Type B pancreatic cell (in vitro differentiated cells): ENCODE measurements around the gene FMN1. TPM values are rescaled to one million over a fixed set of nuclear protein-coding genes. Genes with fewer than 3 reads are reported as not detected.

Experiments used
- DNase-seq: peaks from one replicate; pipeline ENCODE4 v3.0.0; 2021; ENCODE audit warnings: mixed read lengths; ENCODE audit not compliant: unreplicated experiment; ENCODE audit errors: extremely low spot score
- H3K27ac Mint-ChIP-seq: 2 replicates; pipeline ENCODE4 v1.8.0; 2021; ENCODE audit warnings: mild to moderate bottlenecking, mixed read lengths
- H3K27me3 Mint-ChIP-seq: 2 replicates; pipeline ENCODE4 v1.8.0; 2021; ENCODE audit warnings: mixed read lengths
- H3K36me3 Mint-ChIP-seq: 2 replicates; pipeline ENCODE4 v1.8.0; 2021; ENCODE audit warnings: mixed read lengths
- H3K4me1 Mint-ChIP-seq: one replicate; pipeline ENCODE4 v1.8.0; 2021; ENCODE audit warnings: mixed read lengths; ENCODE audit not compliant: unreplicated experiment
- H3K4me3 Mint-ChIP-seq: 2 replicates; pipeline ENCODE4 v1.8.0; 2021; ENCODE audit warnings: mild to moderate bottlenecking, mixed read lengths
- H3K9me3 Mint-ChIP-seq: 2 replicates; pipeline ENCODE4 v1.8.0; 2021; ENCODE audit warnings: mixed read lengths
- CTCF ChIP-seq: fragments of 200-600 bp; sonication (generic); conservative IDR thresholded peaks from 2 replicates; pipeline ENCODE4 v1.5.0; 2021; ENCODE audit warnings: antibody characterized with exemption, mild to moderate bottlenecking
- total RNA-seq: library from RNA; stranded (reverse); gene quantifications from 2 replicates; pipeline ENCODE4 v1.2.1, GENCODE V29; 2021; ENCODE audit warnings: low replicate concordance

Gene FMN1
- total RNA-seq, 1 donor from 2014 or later: 22.1 TPM

- peaks cover 94% of the 10 kb centered on the region for H3K27me3 Mint-ChIP-seq
- peaks cover 18% of the 10 kb centered on the region for H3K4me1 Mint-ChIP-seq
- no peak overlapping the region for H3K27ac Mint-ChIP-seq
- no peak for DNase-seq
- TF ChIP-seq CTCF: no peak
- H3K4me3 Mint-ChIP-seq: peak overlapping the region; percentile 79
- no peaks in the 10 kb centered on the region for H3K36me3 Mint-ChIP-seq
- H3K9me3 Mint-ChIP-seq: no peaks in the 10 kb centered on the region
Observed at GRCh38 chr15:32716915-32717425, 477.5 kb downstream of the FMN1 start.

- H3K9me3 Mint-ChIP-seq: no peaks in the 10 kb centered on the region
- peaks cover 18% of the 10 kb centered on the region for H3K4me1 Mint-ChIP-seq
- H3K27ac Mint-ChIP-seq: no peak overlapping the region
- H3K36me3 Mint-ChIP-seq: no peaks in the 10 kb centered on the region
- no peak for DNase-seq
- no peak for TF ChIP-seq CTCF
- peak overlapping the region; percentile 79 for H3K4me3 Mint-ChIP-seq
- H3K27me3 Mint-ChIP-seq: peaks cover 94% of the 10 kb centered on the region
Observed at GRCh38 chr15:32716216-32716914, 478.1 kb downstream of the FMN1 start.

Other genes with a start within 250 kb of the FMN1 start
- gene RYR3, start 116.3 kb upstream of the FMN1 start, total RNA-seq: 2.2 and 2.9 TPM in 2 replicates